H1 (cell line): ENCODE measurements around the gene CACNA1E. TPM values are rescaled to one million over a fixed set of nuclear protein-coding genes. Genes with fewer than 3 reads are reported as not detected.

Experiments
- CTCF ChIA-PET: fragments of 300-600 bp; sonication (Branson Sonifier 250); formaldehyde crosslinking; loops from one replicate; lab custom pipeline; 2021; ENCODE audit not compliant: partially characterized antibody; lab: Charles Lee
- POLR2A ChIA-PET: fragments of 300-600 bp; sonication (Branson Sonifier 250); formaldehyde crosslinking; loops from one replicate; lab custom pipeline; 2021; ENCODE audit warnings: inconsistent platforms; ENCODE audit not compliant: partially characterized antibody; lab: Charles Lee
- DNase-seq, 2 experiments: peaks; one replicate each; pipeline versions ENCODE4 v3.0.0 to v3.0.0-alpha.2; 2010 to 2022; ENCODE audit warnings: low spot score in 2 of 2, low read depth in 1 of 2, mixed read lengths in 1 of 2
- FAIRE-seq: peaks from 2 replicates; lab custom pipeline; 2011; peaks lifted over from hg19 to GRCh38; lab: Jason Lieb, UNC
- H2AFZ ChIP-seq: 2 replicates; pipeline ENCODE4 v1.8.1; 2012; ENCODE audit warnings: low read length, inconsistent platforms
- H2AK5ac ChIP-seq: 2 replicates; pipeline ENCODE4 v1.6.1; 2013; ENCODE audit warnings: low read depth, low read length
- H2BK120ac ChIP-seq: replicated peaks from 2 replicates; pipeline ENCODE3; 2013; ENCODE audit warnings: low read depth, low read length, inconsistent platforms
- H2BK12ac ChIP-seq: 2 replicates; pipeline ENCODE4 v1.6.1; 2013; ENCODE audit warnings: low read depth, low read length
- H2BK15ac ChIP-seq: 2 replicates; pipeline ENCODE4 v1.6.1; 2013; ENCODE audit warnings: low read length
- H2BK20ac ChIP-seq: 2 replicates; pipeline ENCODE4 v1.6.1; 2013; ENCODE audit warnings: low read length
- H2BK5ac ChIP-seq: 2 replicates; pipeline ENCODE4 v1.6.1; 2013; ENCODE audit warnings: low read depth, low read length
- H3K14ac ChIP-seq: 2 replicates; pipeline ENCODE4 v1.6.1; 2013; ENCODE audit warnings: inconsistent platforms; ENCODE audit not compliant: insufficient read length
- H3K18ac ChIP-seq: 2 replicates; pipeline ENCODE4 v1.6.1; 2013; ENCODE audit warnings: low read length; ENCODE audit errors: extremely low read depth
- H3K23ac ChIP-seq: 2 replicates; pipeline ENCODE4 v1.6.1; 2013; ENCODE audit warnings: inconsistent platforms; ENCODE audit not compliant: insufficient read length
- H3K23me2 ChIP-seq: 2 replicates; pipeline ENCODE4 v1.6.1; 2013; ENCODE audit warnings: low read depth, low read length
- H3K27ac ChIP-seq: 2 replicates; pipeline ENCODE4 v1.6.1; 2011; ENCODE audit warnings: low read depth, low read length, inconsistent platforms
- H3K27me3 ChIP-seq, 4 experiments: replicated peaks in 1 of 4; 1 replicate in 1 of 4; 2 replicates in 3 of 4; pipeline versions ENCODE4 v1.6.1 to v1.8.1; 2011 to 2013; ENCODE audit warnings: low read length in 3 of 4, mild to moderate bottlenecking in 3 of 4, inconsistent platforms in 2 of 4, mixed read lengths in 2 of 4, moderate library complexity in 1 of 4; ENCODE audit not compliant: control insufficient read depth in 3 of 4, insufficient read depth in 3 of 4; ENCODE audit errors: extremely low read depth in 1 of 4
- H3K36me3 ChIP-seq, 4 experiments: 2 replicates each; pipeline versions ENCODE4 v1.6.1 to v1.8.1; 2011 to 2013; ENCODE audit warnings: mild to moderate bottlenecking in 4 of 4, low read length in 3 of 4, moderate library complexity in 2 of 4, control low read depth in 1 of 4, inconsistent platforms in 1 of 4; ENCODE audit not compliant: insufficient read depth in 4 of 4, control insufficient read depth in 2 of 4
- H3K4ac ChIP-seq: replicated peaks from 2 replicates; pipeline ENCODE3; 2013; ENCODE audit warnings: low read length, low read depth, mixed read lengths, inconsistent platforms; ENCODE audit not compliant: insufficient read length
- H3K4me1 ChIP-seq, 4 experiments: replicated peaks in 1 of 4; 1 replicate in 1 of 4; 2 replicates in 3 of 4; pipeline versions ENCODE4 v1.6.1 to v1.8.1; 2011 to 2013; ENCODE audit warnings: low read length in 3 of 4, inconsistent platforms in 2 of 4, mixed read lengths in 1 of 4; ENCODE audit not compliant: insufficient read depth in 4 of 4, control insufficient read depth in 3 of 4
- H3K4me2 ChIP-seq, 2 experiments: 2 replicates each; pipeline versions ENCODE4 v1.6.1 to v1.8.1; 2011 to 2013; ENCODE audit warnings: low read depth in 2 of 2, low read length in 2 of 2, control low read depth in 1 of 2, inconsistent platforms in 1 of 2, mild to moderate bottlenecking in 1 of 2; ENCODE audit not compliant: insufficient read depth in 1 of 2
- H3K4me3 ChIP-seq, 4 experiments: fragments of 200-600, 300-600 bp in 1 of 4; sonication (generic), shearing (Covaris generic), sonication (Bioruptor Twin) in 1 of 4; 2 replicates each; pipeline versions ENCODE4 v1.5.1 to v1.8.1; 2011 to 2016; ENCODE audit warnings: low read length in 4 of 4, low read depth in 3 of 4, control low read depth in 2 of 4, inconsistent platforms in 2 of 4, mild to moderate bottlenecking in 2 of 4, mixed read lengths in 1 of 4, moderate library complexity in 1 of 4; ENCODE audit not compliant: insufficient read depth in 2 of 4; ENCODE audit errors: extremely low read depth in 1 of 4
- H3K56ac ChIP-seq: replicated peaks from 2 replicates; pipeline ENCODE3; 2013; ENCODE audit warnings: low read depth, mild to moderate bottlenecking, mixed read lengths, low read length, inconsistent platforms; ENCODE audit not compliant: insufficient read length
- H3K79me1 ChIP-seq: 2 replicates; pipeline ENCODE4 v1.6.1; 2013; ENCODE audit warnings: low read depth, low read length, control low read depth
- H3K79me2 ChIP-seq, 2 experiments: 2 replicates each; pipeline versions ENCODE4 v1.6.1 to v1.8.1; 2012 to 2013; ENCODE audit warnings: low read length in 2 of 2, mild to moderate bottlenecking in 2 of 2, inconsistent platforms in 1 of 2; ENCODE audit not compliant: insufficient read depth in 2 of 2, control insufficient read depth in 1 of 2
- H3K9ac ChIP-seq, 4 experiments: replicated peaks in 1 of 4; 1 replicate in 1 of 4; 2 replicates in 3 of 4; pipeline versions ENCODE4 v1.6.1 to v1.8.1; 2011 to 2013; ENCODE audit warnings: low read depth in 3 of 4, low read length in 3 of 4, control low read depth in 2 of 4, mild to moderate bottlenecking in 2 of 4, moderate library complexity in 2 of 4, inconsistent platforms in 1 of 4; ENCODE audit errors: extremely low read depth in 1 of 4
- H3K9me3 ChIP-seq, 2 experiments: 2 replicates each; pipeline versions ENCODE4 v1.6.1 to v1.8.1; 2012 to 2013; ENCODE audit warnings: mild to moderate bottlenecking in 2 of 2, moderate library complexity in 2 of 2, control low read depth in 1 of 2, inconsistent platforms in 1 of 2, low read depth in 1 of 2, low read length in 1 of 2, mixed read lengths in 1 of 2; ENCODE audit not compliant: insufficient read depth in 2 of 2
- H4K20me1 ChIP-seq, 2 experiments: replicated peaks in 1 of 2; 2 replicates each; pipeline versions ENCODE3 to v1.8.1; 2011 to 2013; ENCODE audit warnings: inconsistent platforms in 2 of 2, low read length in 2 of 2, mild to moderate bottlenecking in 1 of 2; ENCODE audit not compliant: insufficient read depth in 2 of 2, control insufficient read depth in 1 of 2
- H4K5ac ChIP-seq: 2 replicates; pipeline ENCODE4 v1.6.1; 2013; ENCODE audit warnings: low read length, low read depth, mixed read lengths, inconsistent platforms; ENCODE audit not compliant: insufficient read length
- H4K8ac ChIP-seq: 2 replicates; pipeline ENCODE4 v1.8.0; 2013; ENCODE audit warnings: mild to moderate bottlenecking, moderate library complexity, low read length, inconsistent platforms; ENCODE audit not compliant: insufficient read depth; ENCODE audit errors: extremely low read depth
- H4K91ac ChIP-seq: replicated peaks from 2 replicates; pipeline ENCODE3; 2013; ENCODE audit warnings: low read length, mixed read lengths, inconsistent platforms; ENCODE audit not compliant: insufficient read length
- BRCA1 ChIP-seq: IDR thresholded peaks from 2 replicates; pipeline ENCODE4 v1.6.1; 2012; ENCODE audit warnings: low read depth, low read length, improper control_type of control experiment
- CEBPB ChIP-seq: IDR thresholded peaks from 2 replicates; pipeline ENCODE4 v1.6.1; 2012; ENCODE audit warnings: low read depth, low read length
- FOSL1 ChIP-seq: IDR thresholded peaks from 2 replicates; pipeline ENCODE4 v1.6.1; 2011; ENCODE audit warnings: mild to moderate bottlenecking, low read depth, low read length, moderate library complexity; ENCODE audit not compliant: insufficient read depth
- RXRA ChIP-seq: IDR thresholded peaks from 2 replicates; pipeline ENCODE4 v1.6.1; 2011; ENCODE audit warnings: low read depth, mild to moderate bottlenecking, low read length, moderate library complexity; ENCODE audit not compliant: insufficient read depth
- TAF7 ChIP-seq: optimal IDR thresholded peaks from 2 replicates; pipeline ENCODE3; 2011; ENCODE audit warnings: low read depth, mild to moderate bottlenecking, inconsistent platforms, low read length, moderate library complexity, borderline replicate concordance
- WGBS, 2 experiments: shearing (Covaris generic) in 1 of 2; methylation state at CpG; one replicate each; pipeline versions ENCODE4 v1.1.6 to v1.1.7; 2013 to 2015; ENCODE audit warnings: low lambda C conversion rate in 2 of 2, mixed read lengths in 2 of 2, inconsistent platforms in 1 of 2, low coverage in 1 of 2, missing lambda C conversion rate in 1 of 2; ENCODE audit not compliant: insufficient replicate concordance in 2 of 2, insufficient coverage in 1 of 2, insufficient read length in 1 of 2; ENCODE audit errors: extremely low coverage in 1 of 2, missing lambda C conversion rate in 1 of 2; 5-methylcytosine and 5-hydroxymethylcytosine counted together
- polyA plus RNA-seq, 7 experiments: library from polyadenylated mRNA; depleted of rRNA in 3 of 7; stranded (reverse) in 5 of 7; unstranded in 2 of 7; fragments of >200 nt in 5 of 7; fragments of 200-250 nt in 2 of 7; gene quantifications; 1 replicate in 5 of 7; 2 replicates in 1 of 7; 4 replicates in 1 of 7; pipeline versions ENCODE4 v1.2.1 to v1.2.3, GENCODE V29; 2011 to 2013; ENCODE audit warnings: missing spikeins in 2 of 7, mixed read lengths in 2 of 7
- total RNA-seq: library from RNA; stranded (reverse); fragmentation: NEBNext Ultra II Directional; extraction: Animal tissue kit (Norgen Biotek cat#: 25700); gene quantifications from 2 replicates; pipeline ENCODE4 v1.2.1, GENCODE V29; 2021

The CACNA1E gene
- total and polyA plus RNA-seq, 2 of the 8 experiments (the other 6 are each of a cell fraction or from before 2014, with no cell fraction given) = 0.98 to 1.3 TPM

DNA sequence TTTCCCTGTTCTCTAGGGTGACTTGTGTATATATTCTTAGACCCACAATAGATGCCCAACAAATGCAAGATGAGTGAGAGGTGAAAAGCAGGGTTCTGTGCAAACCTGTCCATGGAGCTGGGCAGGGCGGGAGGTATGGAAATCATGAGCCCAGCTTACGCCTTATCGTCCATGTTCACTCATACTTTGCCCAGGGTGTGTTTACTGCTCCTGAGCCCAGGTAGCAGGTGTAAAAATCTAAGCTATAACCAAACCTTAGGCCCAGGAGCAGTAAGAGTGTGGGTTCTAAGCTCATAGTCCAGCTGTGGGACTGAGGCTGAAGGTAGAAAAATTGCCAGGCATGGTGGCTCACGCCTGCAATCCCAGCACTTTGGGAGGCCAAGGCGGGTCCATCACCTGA is 48.1 kb downstream of the CACNA1E start:
- peaks cover 0 to 18% of the 10 kb centered on the region in 2 experiments; a peak in 2 of 4 replicates for H3K9me3 ChIP-seq
- no peaks in the 10 kb centered on the region for H3K23me2 ChIP-seq
- DNase-seq (no peak), FAIRE-seq (no peak)
- H3K4ac ChIP-seq = no peak overlapping the region
- no peak overlapping the region for H3K9ac ChIP-seq
- H3K23ac ChIP-seq = no peak overlapping the region
- no peak overlapping the region for H3K14ac ChIP-seq
- no peak overlapping the region for H2AK5ac ChIP-seq
- H3K4me2 ChIP-seq = no peak overlapping the region
- H3K79me2 ChIP-seq = no peaks in the 10 kb centered on the region
- H4K8ac ChIP-seq = no peak overlapping the region
- no peaks in the 10 kb centered on the region; a peak in 1 of 8 replicates for H3K36me3 ChIP-seq
- H4K91ac ChIP-seq = no peak overlapping the region
- H3K4me3 ChIP-seq = no peak overlapping the region
- no peak overlapping the region for H2BK15ac ChIP-seq
- H3K27ac ChIP-seq = no peak overlapping the region
- 0 out of 7 replicates have a peak, but pooled peaks cover 0 to 2% (median 0%) of the 10 kb centered on the region in 4 experiments for H3K4me1 ChIP-seq
- no peak overlapping the region for H2BK120ac ChIP-seq
- no peak overlapping the region for H2AFZ ChIP-seq
- no peak for TF ChIP-seq TAF7
- no peak for TF ChIP-seq BRCA1
- no peak for TF ChIP-seq RXRA
- no peak for TF ChIP-seq CEBPB
- no peak for TF ChIP-seq FOSL1
- H3K56ac ChIP-seq = no peak overlapping the region
- H4K20me1 ChIP-seq = no peaks in the 10 kb centered on the region
- no peak overlapping the region for H3K18ac ChIP-seq
- H2BK20ac ChIP-seq = no peak overlapping the region
- no peak overlapping the region for H2BK12ac ChIP-seq
- WGBS, 2 experiments = 85% methylated on average over 5 of the region's 5 CpGs; no CpG with 5 or more reads in 1 of the 2 experiments
- no peak overlapping the region for H2BK5ac ChIP-seq
- H4K5ac ChIP-seq = no peak overlapping the region
- no peaks in the 10 kb centered on the region for H3K27me3 ChIP-seq
- ChIA-PET POLR2A (no interaction called here), CTCF (interaction anchor here (0.9 kb wide), 1 partner anchor 102 kb away, joined by 3 read pairs; no protein-coding TSS in a partner anchor)
- no peaks in the 10 kb centered on the region for H3K79me1 ChIP-seq
